GM18868 (cell line): ENCODE results near the gene RPL6.

Experiments used
- ATAC-seq: cut with Tn5 transposase; IDR thresholded peaks from one replicate; pipeline ENCODE4 v1.9.1; 2021; ENCODE audit warnings: mild to moderate bottlenecking, moderate library complexity; ENCODE audit not compliant: unreplicated experiment

RPL6 gene

DNA sequence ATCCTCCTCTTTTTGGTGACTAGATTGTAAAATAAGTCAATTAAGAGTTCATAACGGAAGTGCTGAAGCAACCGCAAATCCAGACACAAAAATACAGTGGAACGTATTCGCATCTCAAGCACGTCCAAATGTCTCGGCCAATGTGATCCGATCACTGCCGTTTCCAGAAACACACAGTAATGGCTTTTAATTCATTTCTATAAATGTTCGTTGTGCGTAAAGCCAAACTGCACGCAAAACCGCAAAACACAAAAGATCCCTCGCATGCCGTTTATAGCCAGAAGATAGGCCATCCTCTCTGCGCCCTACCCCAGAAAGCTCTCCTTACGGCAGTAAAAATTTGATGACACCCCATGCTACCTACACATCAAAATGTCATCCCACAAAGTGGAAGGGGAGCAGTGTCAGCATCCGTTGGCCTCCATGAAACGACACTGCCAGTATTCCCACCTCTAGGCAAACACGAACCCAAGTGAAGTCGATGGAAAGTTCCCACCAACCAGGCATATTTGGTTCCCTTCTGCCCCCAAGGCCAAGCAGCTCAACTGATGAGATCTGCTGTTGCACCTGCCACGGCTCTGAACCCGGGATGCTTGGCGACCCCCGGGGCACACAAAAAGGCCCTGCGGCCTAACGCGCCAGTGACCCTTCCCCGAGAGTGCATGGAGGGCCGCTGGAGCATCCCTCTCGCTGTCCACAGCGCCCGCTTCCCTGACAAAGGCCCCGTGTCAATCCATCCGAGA, 28.6 kb downstream of the RPL6 start:
- ATAC-seq, result no peak

DNA sequence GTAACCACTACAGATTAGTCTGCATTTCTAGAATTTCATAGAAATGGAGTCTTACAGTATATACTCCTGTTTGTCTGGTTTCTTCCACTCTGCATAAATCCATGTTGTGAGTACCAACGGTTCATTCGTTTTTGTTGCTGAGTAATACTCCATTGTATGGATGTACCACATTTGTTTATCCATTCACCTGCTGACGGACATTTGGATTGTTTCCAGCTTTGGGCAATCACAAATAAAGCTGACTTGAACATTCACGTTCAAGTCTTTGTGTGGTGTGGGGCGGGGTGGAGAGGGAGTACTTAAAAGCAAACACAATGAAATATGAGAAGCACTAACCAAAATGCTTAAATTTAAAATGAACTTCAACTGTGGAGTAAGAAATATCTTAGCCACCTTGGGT, 34.3 kb downstream of the RPL6 start:
- no peak for ATAC-seq

DNA sequence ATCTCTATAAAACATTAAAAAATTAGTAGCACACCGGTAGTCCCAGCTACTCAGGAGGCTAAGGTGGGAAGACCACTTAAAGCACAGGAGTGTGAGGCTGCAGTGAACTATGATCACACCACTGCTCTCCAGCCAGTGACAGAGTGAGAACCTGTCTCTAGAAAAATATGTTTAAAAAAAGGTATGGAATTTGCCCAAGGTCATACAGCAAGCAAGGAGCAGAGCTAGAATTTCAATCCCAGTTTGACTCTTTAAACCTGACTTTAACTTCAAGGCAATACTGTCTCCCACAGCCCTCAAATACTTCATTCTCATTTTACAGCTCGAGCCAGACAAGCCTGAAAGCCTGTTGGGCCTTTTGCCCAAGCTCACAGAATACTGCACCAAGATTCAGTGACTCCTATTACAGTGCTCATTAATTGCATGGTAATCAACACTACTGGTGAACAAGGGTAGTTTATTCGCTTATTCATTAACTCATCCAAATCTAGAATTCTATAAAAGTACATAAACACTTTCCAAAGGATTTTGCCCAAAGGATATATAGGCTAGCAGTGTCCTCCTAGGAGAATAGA, 35.2 kb downstream of the RPL6 start:
- no peak for ATAC-seq

DNA sequence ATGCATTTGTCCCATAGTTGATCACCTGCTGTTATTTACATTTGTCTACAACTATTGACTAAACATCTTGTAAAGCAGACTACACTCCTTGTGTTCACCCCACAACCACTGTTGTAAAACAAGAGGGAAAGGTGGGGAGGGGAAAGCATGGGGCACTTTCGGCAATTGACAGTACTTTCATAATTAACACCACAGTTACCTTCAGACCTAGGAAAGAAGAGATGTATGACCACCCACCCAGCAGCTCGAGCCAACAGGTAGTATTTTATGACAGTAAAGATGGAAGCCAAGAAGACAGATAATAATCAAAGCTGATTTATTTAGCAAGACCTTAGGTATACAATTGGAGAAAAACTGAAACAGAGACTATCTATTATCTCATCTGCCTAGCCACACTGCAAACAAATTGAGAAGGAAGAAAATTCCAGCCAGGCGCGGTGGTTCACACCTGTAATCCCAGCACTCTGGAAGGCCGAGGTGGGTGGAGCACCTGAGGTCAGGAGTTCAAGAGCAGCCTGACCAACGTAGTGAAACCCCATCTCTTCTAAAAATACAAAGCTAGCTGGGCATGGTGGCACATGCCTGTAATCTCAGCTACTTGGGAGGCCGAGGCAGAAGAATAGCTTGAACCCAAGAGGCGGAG, 38.4 kb downstream of the RPL6 start:
- no peak for ATAC-seq

DNA sequence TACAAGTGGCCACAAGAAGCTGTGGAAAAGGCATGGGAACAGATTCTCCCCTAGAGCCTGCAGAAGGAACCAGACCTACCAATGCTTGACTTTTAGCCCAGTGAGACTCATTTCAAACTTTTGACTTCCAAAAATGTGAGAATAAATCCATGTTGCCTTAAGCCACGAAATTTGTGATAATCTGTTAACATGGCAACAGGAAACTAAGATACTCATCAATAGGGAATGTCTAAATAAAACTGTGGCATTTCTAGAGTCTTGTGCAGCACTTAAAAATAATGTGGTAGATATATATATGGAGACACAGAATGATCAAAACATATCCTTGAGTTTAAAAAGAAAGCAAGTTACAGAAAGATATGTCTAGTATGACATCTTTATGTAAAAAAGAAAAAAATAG, 39.2 kb downstream of the RPL6 start:
- ATAC-seq, result no peak

DNA sequence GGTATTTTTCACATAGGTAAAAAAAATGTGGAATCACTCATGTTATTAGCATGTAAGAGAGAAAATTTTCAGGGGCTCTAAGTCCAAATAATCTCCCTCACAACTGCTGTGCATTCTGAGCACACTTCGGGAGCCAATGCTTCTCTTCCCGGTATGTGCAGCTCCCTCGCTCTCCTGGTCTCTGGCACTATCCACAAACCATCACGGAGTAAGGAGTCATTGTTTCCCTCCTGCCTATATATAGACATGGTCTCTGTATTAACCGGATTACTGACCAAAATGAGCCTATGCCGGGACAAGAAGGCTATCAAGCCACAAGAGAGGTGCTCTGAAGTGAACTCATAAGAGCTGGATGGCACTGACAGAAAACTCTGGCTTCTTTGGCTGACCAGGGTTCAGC, 40.5 kb downstream of the RPL6 start:
- ATAC-seq, result no peak

DNA sequence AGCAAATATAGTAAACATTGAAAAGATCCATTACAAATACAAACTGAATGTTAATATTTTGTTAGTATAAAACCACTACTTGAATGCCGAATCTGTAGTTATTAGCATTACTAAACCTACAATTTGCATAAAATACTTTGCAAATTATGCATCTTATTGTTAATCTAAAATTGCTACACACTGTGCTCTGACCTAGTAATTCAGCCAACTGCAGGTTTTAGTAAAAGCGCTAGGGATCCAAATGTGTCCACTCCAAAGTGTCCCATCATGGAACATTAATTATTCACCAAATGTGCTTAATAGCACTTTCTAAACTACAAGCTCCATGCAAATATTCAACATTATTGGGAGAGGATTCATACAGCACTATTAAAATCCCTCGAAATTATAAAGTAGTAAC, 41.4 kb downstream of the RPL6 start:
- ATAC-seq, result no peak

DNA sequence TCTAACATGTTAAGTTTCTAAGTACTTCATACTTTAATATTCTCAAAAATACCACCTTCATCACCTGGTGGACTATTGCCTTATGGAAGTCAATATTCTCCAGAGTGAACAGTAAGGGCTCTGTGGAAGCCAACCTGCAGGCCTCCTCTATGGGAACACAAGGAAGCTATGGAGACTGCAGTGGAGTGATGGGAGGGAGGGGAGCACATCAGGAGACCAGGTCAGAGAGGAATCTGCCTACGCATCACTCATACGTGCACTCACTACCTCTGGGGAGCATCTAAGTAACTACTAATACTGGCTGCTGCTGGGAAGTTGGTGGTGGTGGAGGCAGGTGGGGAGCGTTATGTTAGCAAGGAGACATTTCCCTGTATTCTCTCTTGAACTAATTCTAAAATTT, 47.1 kb downstream of the RPL6 start:
- ATAC-seq, result no peak

DNA sequence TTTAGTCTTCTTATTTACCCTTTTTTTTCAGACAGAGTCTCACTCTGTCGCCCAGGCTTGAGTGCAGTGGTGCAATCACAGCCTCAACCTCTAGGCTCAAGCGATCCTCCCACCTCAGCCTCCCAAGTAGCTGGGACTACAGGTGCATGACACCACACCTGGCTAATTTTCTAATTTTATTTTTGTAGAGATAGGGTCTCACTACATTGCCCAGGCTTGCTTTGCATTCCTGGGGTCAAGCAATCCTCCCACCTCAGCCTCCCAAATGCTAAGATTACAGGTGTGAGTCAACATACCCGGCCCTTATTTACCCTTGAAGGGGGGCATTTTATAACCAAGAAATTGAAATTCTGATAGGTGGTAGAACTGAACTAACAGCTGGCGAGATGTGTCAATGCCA, 48.1 kb downstream of the RPL6 start:
- ATAC-seq, result no peak

DNA sequence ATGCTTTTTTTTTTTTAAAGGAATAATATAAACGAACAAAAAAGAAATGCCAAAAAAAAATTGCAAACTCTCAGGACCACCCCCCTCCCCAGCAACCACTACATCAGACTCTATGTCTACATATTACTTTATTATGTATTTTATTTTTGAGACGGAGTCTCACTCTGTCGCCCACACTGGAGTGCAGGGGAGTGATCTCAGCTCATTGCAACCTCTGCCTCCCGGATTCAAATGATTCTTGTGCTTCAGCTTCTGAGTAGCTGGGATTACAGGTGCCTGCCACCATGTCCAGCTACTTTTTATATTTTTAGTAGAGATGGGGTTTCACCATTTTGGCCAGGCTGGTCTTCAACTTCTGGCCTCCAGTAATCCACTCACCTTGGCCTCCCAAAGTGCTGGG, 50.1 kb downstream of the RPL6 start:
- ATAC-seq, result no peak

DNA sequence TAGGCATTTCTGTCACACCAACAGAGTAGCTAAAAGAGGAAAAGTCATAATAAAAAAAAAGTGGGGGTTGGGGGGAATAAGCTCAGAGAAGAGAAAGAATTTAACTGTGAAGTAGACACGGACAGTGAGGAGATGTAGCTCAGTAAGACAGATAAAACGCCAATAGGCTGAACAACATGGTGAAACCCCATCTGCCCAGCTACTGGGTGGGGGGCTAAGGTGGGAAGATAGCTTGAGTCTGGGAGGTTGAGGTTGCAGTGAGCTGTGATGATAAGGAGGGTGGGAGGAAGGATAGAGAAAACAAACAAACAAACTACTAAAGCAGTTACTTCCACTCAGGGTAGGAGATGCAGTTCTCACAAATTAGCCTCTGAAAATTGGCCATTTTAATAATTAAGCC, 52.2 kb downstream of the RPL6 start:
- ATAC-seq, result no peak
